ENCODE measurements around the gene MTMR2.

MTMR2 gene

DNA sequence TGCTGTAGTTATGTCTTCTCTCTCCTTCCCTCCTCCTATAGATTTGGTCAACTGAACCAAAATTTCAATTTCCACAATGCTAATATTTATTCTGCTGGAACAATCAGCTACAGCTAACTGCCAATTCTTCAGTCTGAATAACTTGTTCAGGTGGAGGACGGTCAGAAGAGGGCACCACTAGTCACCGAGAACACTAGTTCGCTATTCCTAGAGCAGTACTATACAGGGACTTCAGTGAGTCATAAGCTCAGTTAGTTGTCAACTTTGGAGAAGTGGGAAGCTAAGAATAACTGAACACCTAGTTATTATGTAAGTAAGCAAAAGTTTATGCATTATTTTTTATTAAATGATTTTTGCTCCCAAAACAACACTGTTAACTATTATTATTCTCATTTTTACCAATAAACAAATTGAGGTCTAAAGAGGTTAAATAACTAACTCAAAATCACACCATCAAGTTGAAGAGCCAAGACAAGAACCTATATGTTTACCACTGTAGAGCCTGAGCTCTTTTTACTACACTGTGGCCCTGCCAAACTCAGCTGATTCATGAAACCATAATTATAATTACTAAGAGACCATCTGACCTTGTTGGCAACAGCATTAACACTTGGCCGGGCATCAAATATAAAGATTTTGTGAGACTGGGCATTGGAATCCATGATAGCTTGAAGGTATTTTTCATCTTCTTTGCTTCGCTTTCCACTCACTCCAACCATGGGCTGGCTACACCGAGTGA is 74.7 kb downstream of the MTMR2 start:
- TF ChIP-seq, protein P1, sequence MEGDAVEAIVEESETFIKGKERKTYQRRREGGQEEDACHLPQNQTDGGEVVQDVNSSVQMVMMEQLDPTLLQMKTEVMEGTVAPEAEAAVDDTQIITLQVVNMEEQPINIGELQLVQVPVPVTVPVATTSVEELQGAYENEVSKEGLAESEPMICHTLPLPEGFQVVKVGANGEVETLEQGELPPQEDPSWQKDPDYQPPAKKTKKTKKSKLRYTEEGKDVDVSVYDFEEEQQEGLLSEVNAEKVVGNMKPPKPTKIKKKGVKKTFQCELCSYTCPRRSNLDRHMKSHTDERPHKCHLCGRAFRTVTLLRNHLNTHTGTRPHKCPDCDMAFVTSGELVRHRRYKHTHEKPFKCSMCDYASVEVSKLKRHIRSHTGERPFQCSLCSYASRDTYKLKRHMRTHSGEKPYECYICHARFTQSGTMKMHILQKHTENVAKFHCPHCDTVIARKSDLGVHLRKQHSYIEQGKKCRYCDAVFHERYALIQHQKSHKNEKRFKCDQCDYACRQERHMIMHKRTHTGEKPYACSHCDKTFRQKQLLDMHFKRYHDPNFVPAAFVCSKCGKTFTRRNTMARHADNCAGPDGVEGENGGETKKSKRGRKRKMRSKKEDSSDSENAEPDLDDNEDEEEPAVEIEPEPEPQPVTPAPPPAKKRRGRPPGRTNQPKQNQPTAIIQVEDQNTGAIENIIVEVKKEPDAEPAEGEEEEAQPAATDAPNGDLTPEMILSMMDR (IDR thresholded peaks at IDR 0.05): peak; percentile 44
- DNase-seq (ENCODE audit: low spot score): no peak
- Histone ChIP-seq H3K4me3 (no peak overlapping the region), H3K27ac (peak overlapping the region in 1 of 2 donors; percentile 16)

DNA sequence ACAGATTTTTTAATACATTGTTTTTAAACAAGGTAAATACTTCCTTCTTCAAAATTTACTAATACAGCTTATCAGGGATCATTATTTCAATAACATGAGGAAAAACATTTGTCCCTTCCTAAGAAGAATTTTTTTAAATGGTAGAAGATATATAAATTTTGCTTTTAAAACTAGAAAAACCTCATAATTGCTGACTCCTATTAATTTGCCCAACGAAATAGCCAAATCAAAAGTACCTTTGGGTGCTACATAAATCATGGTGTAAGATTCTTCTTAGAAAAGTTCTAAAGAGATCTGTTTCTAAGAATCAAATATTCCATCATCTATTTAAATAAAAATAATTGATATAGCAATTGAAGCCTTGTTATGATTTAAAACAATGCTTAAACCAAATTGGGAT is 78.7 kb downstream of the MTMR2 start:
- DNase-seq (ENCODE audit: low spot score): no peak
- H3K4me3 ChIP-seq: no peak overlapping the region
- H3K27ac ChIP-seq: no peak overlapping the region
- TF ChIP-seq, protein P1 (IDR thresholded peaks at IDR 0.05): no peak

DNA sequence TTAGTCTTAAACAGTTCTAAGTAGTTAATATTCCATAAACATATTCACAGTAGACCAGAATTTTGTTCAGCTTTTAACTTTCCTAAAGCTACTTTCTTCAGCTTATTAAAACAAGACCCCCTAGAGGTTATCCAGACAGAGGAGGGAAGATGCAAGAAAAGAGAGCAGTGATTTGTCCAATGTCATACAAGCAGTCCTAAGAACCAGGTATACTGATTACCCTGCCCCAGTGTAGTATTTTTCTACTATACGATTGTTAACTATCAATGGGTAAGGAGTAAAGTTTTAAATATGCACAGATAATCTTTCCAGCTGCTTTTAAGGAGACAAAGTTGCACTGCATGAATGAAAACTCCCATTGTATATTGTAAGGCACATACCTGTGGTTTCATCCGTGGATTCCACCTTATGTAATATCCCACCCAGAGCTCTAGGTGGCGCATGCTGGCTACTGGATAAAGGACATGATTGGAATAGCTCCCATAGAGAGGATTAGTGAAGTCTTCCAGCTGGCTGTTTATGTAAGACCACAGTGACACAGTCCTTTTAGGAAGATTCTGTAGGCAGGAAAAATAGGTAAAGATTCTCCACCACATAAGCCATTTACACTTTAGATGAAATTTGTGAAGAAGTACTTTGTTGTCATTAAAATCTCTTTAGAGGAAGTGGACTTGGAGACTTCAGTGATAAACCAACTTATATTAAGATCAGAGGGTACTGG is 88.0 kb downstream of the MTMR2 start:
- DNase-seq (ENCODE audit: low spot score): peak; percentile 75
- TF ChIP-seq, protein P1 (IDR thresholded peaks at IDR 0.05): peak; percentile 66
- no peak overlapping the region for H3K4me3 ChIP-seq
- H3K27ac ChIP-seq: peak overlapping the region in 1 of 2 donors; percentile 29

DNA sequence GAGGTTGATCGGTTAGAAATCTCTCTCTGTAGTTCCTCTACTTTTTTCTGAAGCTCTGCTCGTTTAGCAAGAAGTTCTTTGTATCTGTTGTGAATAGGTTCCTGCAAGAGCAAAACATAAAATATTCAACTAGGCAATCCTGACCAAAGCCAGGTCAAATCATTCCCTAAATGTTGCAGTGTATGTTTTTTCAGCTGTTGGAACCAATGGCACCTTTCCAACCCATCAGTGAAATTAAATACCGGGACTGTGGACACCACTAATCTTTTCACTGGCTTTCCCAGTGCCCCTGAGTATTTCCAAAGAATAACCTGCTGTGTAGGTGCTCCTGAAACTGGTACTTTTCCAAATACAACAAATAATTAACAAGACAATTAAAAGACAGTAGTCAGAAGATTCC is 88.6 kb downstream of the MTMR2 start:
- Histone ChIP-seq H3K27ac (no peak overlapping the region), H3K4me3 (no peak overlapping the region)
- no peak for DNase-seq (ENCODE audit: low spot score)

DNA sequence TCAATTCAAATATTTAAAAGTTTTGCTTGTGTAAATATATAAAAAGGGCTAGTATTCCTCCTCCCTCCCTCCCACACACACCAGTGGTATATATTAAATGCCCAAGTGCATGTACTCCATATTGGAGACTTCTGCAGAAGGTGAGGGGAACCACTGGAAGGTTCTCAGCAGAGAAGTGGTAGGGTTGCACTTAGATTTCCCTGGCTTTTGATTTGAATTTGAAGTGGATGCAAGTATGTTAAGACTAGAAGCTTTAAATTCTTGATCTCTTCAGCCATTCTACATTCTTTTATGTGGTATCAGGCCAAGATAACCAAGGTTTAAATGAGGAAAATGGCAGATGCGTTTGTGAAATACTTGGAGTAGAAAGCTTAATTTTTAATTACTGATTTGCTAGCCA is 90.5 kb downstream of the MTMR2 start:
- Histone ChIP-seq H3K4me3 (no peak overlapping the region), H3K27ac (no peak overlapping the region)
- TF ChIP-seq, protein P1 (IDR thresholded peaks at IDR 0.05): no peak
- DNase-seq (ENCODE audit: low spot score): no peak

More for the DNA sequence above, 88.6 kb downstream of the MTMR2 start:
- TF ChIP-seq, protein P1 (IDR thresholded peaks at IDR 0.05): no peak

DNA sequence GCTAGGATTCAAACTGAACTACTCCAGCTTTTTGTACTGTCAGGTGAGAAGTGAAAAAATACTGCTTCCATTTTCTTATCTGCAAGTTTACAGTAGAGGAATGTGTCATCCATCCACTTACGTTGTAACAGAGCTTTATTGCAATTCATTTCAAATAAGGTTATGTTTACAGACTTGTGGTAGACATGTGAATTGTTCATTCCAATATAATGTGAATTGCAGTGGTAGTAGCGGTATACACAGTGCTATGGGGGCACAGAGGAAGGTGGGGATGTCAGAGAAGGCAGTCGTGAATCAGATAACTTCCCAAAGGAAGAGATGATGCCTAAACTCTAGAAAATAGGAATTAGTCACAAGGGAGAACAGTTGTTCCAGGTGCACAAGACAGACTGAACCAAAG is 91.1 kb downstream of the MTMR2 start:
- Histone ChIP-seq H3K27ac (no peak overlapping the region), H3K4me3 (no peak overlapping the region)
- TF ChIP-seq, protein P1 (IDR thresholded peaks at IDR 0.05): no peak
- no peak for DNase-seq (ENCODE audit: low spot score)

Measured in coronary artery (tissue), 2 donors.